Activated gamma-delta T cell treated with anti-CD3 and anti-CD28 coated beads, Interleukin-2, amount 50 U/mL, for 16 hours (primary cell): ENCODE measurements around the gene CHKA.

Experiments
- DNase-seq: peaks from one replicate; pipeline ENCODE4 v3.0.0-alpha.2; 2020; ENCODE audit warnings: low read depth

The CHKA gene

DNA sequence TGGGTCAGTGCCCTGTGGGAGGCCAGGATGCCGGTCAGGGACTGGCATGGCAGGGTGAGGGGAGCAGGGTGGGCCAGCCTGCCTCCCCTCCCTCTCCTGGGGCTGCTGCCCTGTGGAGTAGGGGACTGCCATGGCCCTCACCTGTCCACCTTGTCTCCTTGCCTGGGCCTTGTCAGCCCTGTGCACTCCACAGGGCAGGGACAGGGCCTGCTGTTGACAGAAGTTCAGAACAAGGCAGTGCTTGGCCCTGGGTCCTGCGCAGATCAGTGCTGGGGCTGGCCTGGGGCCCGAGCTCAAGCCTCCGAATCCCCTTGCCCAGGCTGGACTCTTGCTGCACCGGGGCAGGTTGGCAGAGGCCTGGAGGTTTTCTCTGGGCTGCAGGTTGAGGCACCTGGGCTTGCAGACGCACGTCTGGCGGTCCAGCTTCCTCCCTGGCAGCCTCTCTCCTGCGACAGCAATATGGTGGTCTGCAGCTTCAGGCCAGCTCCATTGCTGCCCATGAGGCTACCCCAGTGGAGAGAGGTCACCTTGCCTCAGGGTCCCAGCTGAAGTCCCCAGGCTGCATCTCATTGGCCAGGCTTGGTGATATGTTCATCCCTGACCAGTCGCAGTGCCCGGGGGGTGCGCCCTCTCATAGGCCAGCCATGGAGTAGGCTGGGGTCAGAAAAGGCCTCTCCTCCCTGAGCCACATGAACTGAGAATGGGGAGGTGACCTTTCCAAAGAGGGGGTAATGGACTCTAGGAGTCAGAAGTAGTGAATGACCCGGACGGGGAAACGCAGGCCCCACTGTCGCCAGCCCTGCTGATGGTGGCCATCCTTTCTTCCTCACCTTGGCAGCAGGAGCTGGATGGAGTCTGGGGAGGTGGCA, 21.5 kb upstream of the CHKA start:
- DNase-seq = no peak

DNA sequence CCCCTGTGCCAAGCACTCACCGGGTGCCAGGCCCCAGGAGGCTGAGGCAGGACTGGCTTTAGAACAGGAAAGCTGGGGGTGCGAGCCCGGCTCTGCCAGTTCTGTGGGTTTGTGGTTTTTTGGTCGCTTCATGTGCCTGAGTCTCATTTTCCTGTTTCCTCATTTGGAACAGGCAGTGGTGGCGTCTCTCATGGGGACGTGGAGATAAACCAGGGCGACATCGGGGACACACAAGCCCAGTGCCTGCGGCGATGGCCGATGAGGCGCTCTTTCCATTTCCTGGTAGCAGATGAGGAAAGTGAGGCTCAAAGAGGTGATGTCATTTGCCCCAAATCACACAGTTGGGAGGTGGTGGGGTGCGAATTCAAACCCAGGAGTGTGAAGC, 20.8 kb upstream of the CHKA start:
- no peak for DNase-seq

GRCh38 chr11:68141246-68142027, 20.2 kb upstream of the CHKA start:
- DNase-seq = no peak

DNA sequence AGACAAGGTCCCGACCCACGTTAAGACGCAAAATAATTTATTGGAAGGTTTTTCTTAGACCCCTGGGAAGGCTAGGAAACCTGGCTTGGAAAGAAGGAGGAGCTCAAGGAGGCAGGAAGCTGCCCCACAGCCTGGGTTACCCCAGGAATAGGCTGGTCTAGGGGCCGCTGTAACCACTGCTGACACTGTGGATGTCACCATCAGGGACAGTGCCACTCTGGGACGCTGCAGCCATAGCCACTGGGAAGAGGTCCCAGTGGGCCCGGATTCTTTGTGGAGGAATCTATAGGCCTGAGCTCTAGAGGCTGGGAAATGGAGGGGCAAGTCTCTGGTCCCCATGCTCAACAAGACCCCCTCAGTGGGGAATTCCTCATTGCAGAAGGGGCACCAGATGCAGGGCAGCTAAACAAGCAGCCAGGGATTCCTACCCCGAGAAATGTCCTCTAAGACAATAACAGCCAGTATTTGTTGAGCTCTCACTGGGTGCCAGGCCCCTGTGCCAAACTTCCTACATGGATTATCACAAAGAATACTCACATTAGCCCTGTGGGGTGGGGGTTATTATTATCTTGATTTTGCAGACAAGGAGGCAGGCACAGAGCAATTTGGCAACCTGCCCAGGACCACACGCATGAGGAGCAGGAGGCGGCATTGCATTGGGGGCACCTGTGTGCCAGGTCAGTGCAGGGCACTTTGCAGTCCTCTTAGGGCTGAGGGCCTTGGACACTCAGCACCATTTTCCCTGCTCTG, 19.5 kb upstream of the CHKA start:
- DNase-seq = no peak

- no peak for DNase-seq
Measured at GRCh38 chr11:68138237-68138636, 17.0 kb upstream of the CHKA start.

GRCh38 chr11:68137833-68138232, 16.6 kb upstream of the CHKA start:
- no peak for DNase-seq

- no peak for DNase-seq
Measured at GRCh38 chr11:68136866-68137265, 15.7 kb upstream of the CHKA start.

- DNase-seq = no peak
Measured at GRCh38 chr11:68135161-68135560, 14.0 kb upstream of the CHKA start.

GRCh38 chr11:68133761-68134160, 12.6 kb upstream of the CHKA start:
- DNase-seq = no peak

DNA sequence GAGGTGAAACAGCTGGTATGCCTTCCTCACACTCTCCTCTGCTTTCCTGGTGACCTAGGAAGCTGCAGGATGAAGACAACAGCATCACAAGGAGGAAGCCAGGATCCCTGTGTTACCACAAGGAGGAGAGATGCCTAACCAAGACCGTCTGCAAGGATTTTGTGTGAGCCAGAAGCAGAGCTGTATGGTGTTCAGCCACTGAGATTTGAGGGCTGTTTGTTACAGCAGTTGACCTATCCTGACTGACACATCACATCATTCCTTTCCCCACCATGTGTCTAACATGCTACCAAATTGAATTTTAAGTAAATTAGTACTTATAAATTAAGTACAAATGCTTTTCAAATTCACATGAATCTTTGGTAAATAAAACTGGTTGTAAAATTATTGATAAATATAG, 8.9 kb upstream of the CHKA start:
- no peak for DNase-seq

DNA sequence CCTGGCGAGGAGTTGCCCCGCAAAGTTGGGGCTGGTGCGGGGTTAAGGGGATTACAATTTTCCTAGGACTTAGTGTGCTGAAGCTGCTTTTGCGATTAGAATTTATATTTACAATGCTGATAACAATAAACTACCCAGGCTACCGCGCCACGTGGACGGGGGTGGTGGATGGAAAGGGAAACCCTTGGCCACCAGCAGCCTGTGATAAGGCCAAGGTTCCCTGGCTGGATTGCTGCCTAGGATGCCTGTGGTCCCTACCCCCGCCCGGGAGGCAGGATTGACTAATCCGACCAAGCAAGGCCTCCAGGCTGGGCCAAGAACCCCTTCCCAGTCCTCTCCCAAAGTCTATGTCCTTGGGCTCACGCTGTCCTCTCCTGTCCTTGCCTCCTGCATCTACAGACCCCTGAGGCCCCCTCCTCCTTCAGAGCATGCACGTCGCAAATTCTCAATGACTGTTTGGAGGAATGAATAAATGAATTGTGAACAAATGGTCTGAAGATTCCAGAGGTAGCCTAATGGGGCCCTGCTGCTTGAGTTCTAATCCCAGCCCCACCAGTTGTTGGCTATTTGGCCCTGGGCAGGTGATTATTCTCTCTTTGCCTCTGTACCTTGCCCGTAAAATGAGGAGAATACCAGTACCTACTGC, 7.6 kb upstream of the CHKA start:
- no peak for DNase-seq

DNA sequence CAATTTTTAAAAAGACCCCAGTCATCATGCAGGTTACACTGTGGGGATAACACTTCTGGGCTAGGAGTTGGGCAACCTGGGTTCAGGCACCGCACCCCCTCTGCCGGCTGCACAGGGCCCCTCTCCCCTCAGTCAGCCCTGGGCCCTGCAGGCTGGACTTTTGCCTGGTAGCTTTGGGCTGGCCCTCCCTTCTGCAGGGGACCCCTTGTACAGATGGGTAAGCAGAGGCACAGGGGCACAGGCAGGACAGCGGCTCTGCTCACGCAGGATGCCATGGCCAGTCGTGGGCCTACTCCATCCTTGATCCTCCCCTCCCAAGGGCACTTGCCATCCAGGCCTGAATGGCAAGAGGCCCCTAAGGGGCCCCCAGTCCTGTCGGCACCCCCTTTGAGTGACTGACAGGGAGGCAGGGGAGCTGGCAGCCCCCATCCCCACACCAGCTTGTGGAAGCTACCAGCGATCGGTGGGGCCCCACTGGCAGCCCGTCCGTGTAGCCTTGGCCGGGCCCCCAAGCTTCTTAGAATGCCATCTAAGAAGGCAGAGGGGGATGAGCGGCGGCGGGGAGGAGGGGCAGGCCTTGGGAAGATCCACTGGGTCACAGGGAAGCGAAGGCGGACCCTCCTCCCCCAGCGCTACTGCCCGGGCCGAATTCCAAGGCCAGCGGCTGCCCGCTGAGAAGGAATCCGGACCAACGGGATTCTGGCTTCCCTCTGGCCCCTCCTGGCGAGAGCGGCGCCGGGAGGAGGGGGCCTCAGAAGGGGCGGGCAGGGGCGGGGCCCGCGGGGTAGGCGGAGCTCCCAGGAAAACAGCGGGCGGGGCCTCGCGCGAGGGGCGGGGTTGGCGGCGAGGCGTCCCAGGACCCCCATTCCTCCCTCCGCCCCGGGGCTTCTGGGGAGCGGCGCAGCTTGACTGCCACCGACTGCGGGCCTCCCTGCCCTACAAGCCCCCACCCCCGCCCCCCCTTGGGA, 6.8 kb upstream of the CHKA start:
- no peak for DNase-seq

- DNase-seq = no peak
Measured at GRCh38 chr11:68125164-68125563, 4.0 kb upstream of the CHKA start.

- no peak for DNase-seq
Measured at GRCh38 chr11:68122936-68123539, 1.9 kb upstream of the CHKA start.

DNA sequence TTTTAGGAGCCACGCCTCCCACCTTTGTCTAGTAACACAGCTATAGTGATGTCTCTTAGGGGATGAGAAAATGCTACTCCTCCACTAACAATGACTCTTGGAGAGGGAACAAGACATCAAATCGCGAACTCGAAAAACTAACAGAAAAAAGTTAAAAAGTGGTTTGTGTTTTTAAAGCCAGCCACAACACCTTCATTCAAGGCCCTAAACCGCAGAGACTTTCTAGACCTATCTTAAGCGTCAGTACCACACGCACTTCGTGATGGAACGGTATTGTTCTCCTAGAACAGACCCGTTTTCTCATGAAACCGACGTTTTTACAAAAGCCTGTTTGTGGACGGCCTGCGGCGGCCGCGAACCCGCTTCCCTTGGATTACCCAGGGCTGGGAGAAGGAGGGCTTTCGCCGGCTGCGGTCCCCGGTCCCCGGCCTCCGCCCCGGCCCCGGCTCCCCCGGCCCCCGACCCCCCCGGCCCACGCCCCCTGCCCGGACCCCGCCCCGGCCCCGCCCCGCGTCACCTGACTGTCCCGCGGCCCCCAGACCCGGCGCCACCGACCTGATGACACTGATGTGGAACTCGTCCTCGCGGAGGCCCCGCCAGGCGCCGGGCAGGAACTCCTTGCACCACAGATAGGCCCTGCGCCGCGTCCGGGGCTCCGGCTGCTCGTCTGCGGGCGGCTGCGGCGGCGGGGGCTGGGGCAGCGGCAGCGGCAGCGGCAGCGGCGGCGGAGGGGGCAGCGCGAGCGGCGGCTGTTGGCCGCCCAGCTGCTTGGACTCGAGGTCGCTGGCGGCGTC, 718 bp downstream of the CHKA start:
- no peak for DNase-seq

- no peak for DNase-seq
Measured at GRCh38 chr11:68118706-68119448, 2.3 kb downstream of the CHKA start.

- no peak for DNase-seq
Measured at GRCh38 chr11:68117853-68118470, 3.2 kb downstream of the CHKA start.

GRCh38 chr11:68116974-68117373, 4.2 kb downstream of the CHKA start:
- DNase-seq = no peak

- DNase-seq = no peak
Measured at GRCh38 chr11:68116126-68116525, 5.1 kb downstream of the CHKA start.
